KMS-11 (cell line): ENCODE data around the gene TRAF7.
"Not testable (repeated sequence)": the region's sequence is repeated elsewhere in the genome, so short reads cannot be mapped to it uniquely, and the experiment has no call there.

Experiments used
- H2AFZ ChIP-seq: fragments of 200-600 bp; sonication (generic); 2 replicates; pipeline ENCODE4 v1.6.1; 2016; ENCODE audit warnings: antibody characterized with exemption, mixed run types, low read depth
- H3K27ac ChIP-seq: fragments of 200-600 bp; sonication (generic); 2 replicates; pipeline ENCODE4 v1.6.1; 2016; ENCODE audit warnings: mild to moderate bottlenecking, mixed run types
- H3K27me3 ChIP-seq: fragments of 200-600 bp; sonication (generic); 2 replicates; pipeline ENCODE4 v1.6.1; 2017; ENCODE audit warnings: mild to moderate bottlenecking, low read depth, mixed run types, moderate library complexity; ENCODE audit not compliant: insufficient read depth
- H3K36me3 ChIP-seq: fragments of 200-600 bp; sonication (generic); 2 replicates; pipeline ENCODE4 v1.6.1; 2017; ENCODE audit warnings: mild to moderate bottlenecking, mixed run types; ENCODE audit not compliant: insufficient read depth
- H3K4me1 ChIP-seq: fragments of 200-600 bp; sonication (generic); 2 replicates; pipeline ENCODE4 v1.6.1; 2016; ENCODE audit warnings: mild to moderate bottlenecking, low read depth, mixed run types; ENCODE audit not compliant: poor library complexity, severe bottlenecking
- H3K4me2 ChIP-seq: fragments of 200-600 bp; sonication (generic); 2 replicates; pipeline ENCODE4 v1.7.0; 2016; ENCODE audit warnings: mild to moderate bottlenecking, mixed run types
- H3K4me3 ChIP-seq: fragments of 200-600 bp; sonication (generic); IDR thresholded peaks from 2 replicates; pipeline ENCODE4 v1.6.1; 2017; ENCODE audit warnings: low read depth, low read length, mixed read lengths; ENCODE audit not compliant: insufficient read depth
- H3K79me2 ChIP-seq: fragments of 200-600 bp; sonication (generic); 2 replicates; pipeline ENCODE4 v1.6.1; 2016; ENCODE audit warnings: low read depth, mixed run types; ENCODE audit not compliant: insufficient read depth
- H3K9ac ChIP-seq: fragments of 200-600 bp; sonication (generic); 2 replicates; pipeline ENCODE4 v1.6.1; 2016; ENCODE audit warnings: mild to moderate bottlenecking, mixed run types
- H4K20me1 ChIP-seq: fragments of 200-600 bp; sonication (generic); 2 replicates; pipeline ENCODE4 v1.6.1; 2016; ENCODE audit warnings: mild to moderate bottlenecking, mixed run types; ENCODE audit not compliant: insufficient read depth
- TF ChIP-seq, protein P1 (sequence below): fragments of 200-600 bp; sonication (generic); conservative IDR thresholded peaks from 2 replicates; pipeline ENCODE4 v1.6.1; 2017; ENCODE audit warnings: low read depth, mild to moderate bottlenecking, antibody characterized with exemption, low read length, moderate library complexity, mixed read lengths

Gene TRAF7

GRCh38 chr16:2111412-2112335, 43.9 kb upstream of the TRAF7 start:
- H2AFZ ChIP-seq, H3K27me3 ChIP-seq, H4K20me1 ChIP-seq, H3K79me2 ChIP-seq, H3K9ac ChIP-seq, H3K4me1 ChIP-seq, H3K4me2 ChIP-seq, H3K36me3 ChIP-seq, H3K27ac ChIP-seq, H3K4me3 ChIP-seq: not testable (repeated sequence)

GRCh38 chr16:2112539-2113106, 43.0 kb upstream of the TRAF7 start:
- H3K4me1 ChIP-seq, H3K27ac ChIP-seq, H3K79me2 ChIP-seq, H3K27me3 ChIP-seq, H3K36me3 ChIP-seq, H3K4me2 ChIP-seq, H4K20me1 ChIP-seq, H2AFZ ChIP-seq, H3K9ac ChIP-seq, H3K4me3 ChIP-seq: not testable (repeated sequence)

DNA sequence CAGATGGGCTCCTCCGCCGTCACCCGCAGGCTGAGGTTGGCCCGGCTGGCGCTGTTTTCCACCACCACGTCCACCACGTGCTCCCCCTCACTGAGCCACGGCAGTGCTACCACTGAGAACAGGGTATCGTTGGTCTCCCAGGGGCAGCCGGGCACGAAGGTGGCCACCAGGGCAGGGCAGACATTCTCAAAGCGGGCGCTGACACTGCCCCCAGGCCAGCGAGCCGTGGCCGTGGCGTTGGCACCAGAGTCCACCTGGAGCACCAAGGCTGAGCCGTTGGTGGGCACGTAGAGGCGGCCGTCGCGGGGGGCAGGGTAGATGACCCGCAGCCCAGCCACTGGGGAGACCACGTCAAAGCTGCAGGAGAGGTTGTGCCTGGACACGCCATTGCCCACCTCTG, 41.4 kb upstream of the TRAF7 start:
- not testable (repeated sequence) for H3K4me3 ChIP-seq, H3K9ac ChIP-seq, H3K4me2 ChIP-seq, H3K36me3 ChIP-seq, H3K27ac ChIP-seq, H3K4me1 ChIP-seq, H3K27me3 ChIP-seq, H4K20me1 ChIP-seq, H3K79me2 ChIP-seq, H2AFZ ChIP-seq

GRCh38 chr16:2114885-2115590, 40.5 kb upstream of the TRAF7 start:
- not testable (repeated sequence) for H3K27ac ChIP-seq, H3K4me1 ChIP-seq, H3K27me3 ChIP-seq, H4K20me1 ChIP-seq, H3K79me2 ChIP-seq, H3K4me3 ChIP-seq, H3K9ac ChIP-seq, H3K36me3 ChIP-seq, H2AFZ ChIP-seq, H3K4me2 ChIP-seq

DNA sequence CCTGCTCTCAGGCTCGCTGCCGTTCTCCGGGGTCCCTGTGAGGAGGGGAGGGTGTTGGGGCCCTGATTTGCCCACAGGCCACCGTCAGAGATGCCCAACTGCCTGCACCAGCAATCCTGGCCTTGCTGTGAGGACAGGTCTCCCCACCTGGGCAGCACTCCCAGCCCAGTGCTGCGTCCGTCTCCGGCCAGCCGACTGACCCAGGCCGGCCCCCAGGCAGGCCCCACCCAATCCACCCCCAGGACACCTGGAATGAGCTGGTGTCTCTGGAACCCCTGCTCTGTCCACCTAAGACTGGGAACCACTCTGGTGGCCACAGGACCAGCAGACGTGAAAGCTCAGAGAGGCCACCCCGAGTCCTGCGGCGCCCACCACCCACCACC, 40.0 kb upstream of the TRAF7 start:
- H3K4me1 ChIP-seq, result no peaks in the 10 kb centered on the region
- TF ChIP-seq, protein P1, sequence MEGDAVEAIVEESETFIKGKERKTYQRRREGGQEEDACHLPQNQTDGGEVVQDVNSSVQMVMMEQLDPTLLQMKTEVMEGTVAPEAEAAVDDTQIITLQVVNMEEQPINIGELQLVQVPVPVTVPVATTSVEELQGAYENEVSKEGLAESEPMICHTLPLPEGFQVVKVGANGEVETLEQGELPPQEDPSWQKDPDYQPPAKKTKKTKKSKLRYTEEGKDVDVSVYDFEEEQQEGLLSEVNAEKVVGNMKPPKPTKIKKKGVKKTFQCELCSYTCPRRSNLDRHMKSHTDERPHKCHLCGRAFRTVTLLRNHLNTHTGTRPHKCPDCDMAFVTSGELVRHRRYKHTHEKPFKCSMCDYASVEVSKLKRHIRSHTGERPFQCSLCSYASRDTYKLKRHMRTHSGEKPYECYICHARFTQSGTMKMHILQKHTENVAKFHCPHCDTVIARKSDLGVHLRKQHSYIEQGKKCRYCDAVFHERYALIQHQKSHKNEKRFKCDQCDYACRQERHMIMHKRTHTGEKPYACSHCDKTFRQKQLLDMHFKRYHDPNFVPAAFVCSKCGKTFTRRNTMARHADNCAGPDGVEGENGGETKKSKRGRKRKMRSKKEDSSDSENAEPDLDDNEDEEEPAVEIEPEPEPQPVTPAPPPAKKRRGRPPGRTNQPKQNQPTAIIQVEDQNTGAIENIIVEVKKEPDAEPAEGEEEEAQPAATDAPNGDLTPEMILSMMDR, result no peak
- no peak overlapping the region for H3K9ac ChIP-seq
- no peaks in the 10 kb centered on the region for H3K27me3 ChIP-seq
- 0 out of 2 replicates have a peak, but pooled peaks cover 3% of the 10 kb centered on the region for H3K79me2 ChIP-seq
- no peak overlapping the region for H3K4me2 ChIP-seq
- no peak overlapping the region for H3K27ac ChIP-seq
- H3K36me3 ChIP-seq, result no peaks in the 10 kb centered on the region
- H2AFZ ChIP-seq, result no peak overlapping the region
- no peaks in the 10 kb centered on the region for H4K20me1 ChIP-seq
- H3K4me3 ChIP-seq, result no peak overlapping the region

DNA sequence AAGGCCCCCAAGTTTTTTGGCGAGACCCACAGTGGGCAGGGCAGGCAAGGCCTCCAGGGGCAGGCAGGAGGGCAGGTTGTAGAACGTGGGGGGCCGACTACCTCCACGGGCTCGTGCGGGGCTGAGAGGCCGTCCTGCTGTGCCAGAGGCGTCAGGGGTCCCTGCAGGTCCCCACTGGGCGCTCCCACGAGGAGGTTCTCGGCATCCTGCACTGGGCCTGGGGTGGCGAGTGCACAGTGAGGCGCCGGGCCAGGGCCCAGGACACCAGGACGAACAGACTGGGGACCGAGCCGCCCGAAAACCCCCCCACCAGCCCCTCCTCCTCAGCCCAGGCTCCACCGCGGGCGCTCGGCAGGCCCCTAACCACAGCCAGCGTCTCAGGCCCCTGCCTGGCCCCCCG, 39.2 kb upstream of the TRAF7 start:
- not testable (repeated sequence) for H3K9ac ChIP-seq, H3K27ac ChIP-seq, H4K20me1 ChIP-seq, H3K36me3 ChIP-seq, H3K4me2 ChIP-seq, H3K79me2 ChIP-seq, H3K4me3 ChIP-seq, H3K4me1 ChIP-seq, H2AFZ ChIP-seq, H3K27me3 ChIP-seq

GRCh38 chr16:2117341-2117740, 38.2 kb upstream of the TRAF7 start:
- H3K4me1 ChIP-seq, H3K4me2 ChIP-seq, H3K27me3 ChIP-seq, H3K79me2 ChIP-seq, H3K4me3 ChIP-seq, H3K27ac ChIP-seq, H3K36me3 ChIP-seq, H4K20me1 ChIP-seq, H2AFZ ChIP-seq, H3K9ac ChIP-seq: not testable (repeated sequence)

GRCh38 chr16:2117960-2118722, 37.4 kb upstream of the TRAF7 start:
- not testable (repeated sequence) for H3K4me1 ChIP-seq, H3K4me2 ChIP-seq, H3K27ac ChIP-seq, H4K20me1 ChIP-seq, H3K4me3 ChIP-seq, H3K36me3 ChIP-seq, H3K9ac ChIP-seq, H3K79me2 ChIP-seq, H2AFZ ChIP-seq, H3K27me3 ChIP-seq

DNA sequence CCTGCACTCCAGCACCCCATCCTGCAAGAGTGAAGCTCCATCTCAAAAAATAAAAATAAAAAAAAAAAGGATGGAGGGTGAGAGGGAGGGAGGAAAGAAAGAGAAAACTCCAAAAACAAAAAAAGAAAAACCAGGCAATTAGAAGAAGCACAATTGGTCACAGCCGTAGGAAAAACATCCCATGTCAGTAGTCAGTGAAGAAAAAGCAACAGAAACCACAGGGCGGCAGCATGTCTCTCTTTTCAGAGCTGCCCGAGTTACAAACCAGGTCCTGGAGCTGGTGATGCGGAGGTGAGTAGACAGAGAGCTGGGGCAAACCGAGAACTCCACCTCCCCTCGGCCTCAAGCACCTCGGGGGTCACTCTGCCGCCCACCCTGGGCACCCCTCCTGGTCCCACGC, 34.3 kb upstream of the TRAF7 start:
- not testable (repeated sequence) for H3K4me2 ChIP-seq, H3K79me2 ChIP-seq, H3K9ac ChIP-seq

More for the DNA sequence above, 34.3 kb upstream of the TRAF7 start:
- H2AFZ ChIP-seq, H4K20me1 ChIP-seq, H3K4me1 ChIP-seq, H3K4me3 ChIP-seq, H3K27ac ChIP-seq, H3K27me3 ChIP-seq, H3K36me3 ChIP-seq: not testable (repeated sequence)
